GM18508 (cell line): Measurements from ENCODE around the gene HOATZ.

ENCODE experiments used
- ATAC-seq: cut with Tn5 transposase; IDR thresholded peaks from one replicate; pipeline ENCODE4 v1.9.1; 2021; ENCODE audit warnings: moderate number of reproducible peaks; ENCODE audit not compliant: insufficient read depth, unreplicated experiment

Gene HOATZ

GRCh38 chr11:111520560-111520959, 6.0 kb downstream of the HOATZ start:
- no peak for ATAC-seq

GRCh38 chr11:111521135-111521534, 6.6 kb downstream of the HOATZ start:
- no peak for ATAC-seq

- ATAC-seq: no peak
Observed at GRCh38 chr11:111522426-111522825, 7.8 kb downstream of the HOATZ start.

- ATAC-seq: no peak
Observed at GRCh38 chr11:111523343-111523742, 8.8 kb downstream of the HOATZ start.

GRCh38 chr11:111524056-111524455, 9.5 kb downstream of the HOATZ start:
- ATAC-seq: no peak

- no peak for ATAC-seq
Observed at GRCh38 chr11:111525456-111525855, 10.9 kb downstream of the HOATZ start.

- peak; percentile 57 for ATAC-seq
Observed at GRCh38 chr11:111526501-111526900, 11.9 kb downstream of the HOATZ start.

- ATAC-seq: no peak
Observed at GRCh38 chr11:111527279-111527678, 12.7 kb downstream of the HOATZ start.

GRCh38 chr11:111528557-111528956, 14.0 kb downstream of the HOATZ start:
- no peak for ATAC-seq

GRCh38 chr11:111530091-111530490, 15.5 kb downstream of the HOATZ start:
- ATAC-seq: no peak

- ATAC-seq: no peak
Observed at GRCh38 chr11:111531136-111531535, 16.6 kb downstream of the HOATZ start.

GRCh38 chr11:111531687-111532364, 17.2 kb downstream of the HOATZ start:
- ATAC-seq: no peak

- ATAC-seq: no peak
Observed at GRCh38 chr11:111532365-111532709, 17.8 kb downstream of the HOATZ start.

- no peak for ATAC-seq
Observed at GRCh38 chr11:111535281-111535680, 20.7 kb downstream of the HOATZ start.

GRCh38 chr11:111537336-111537860, 22.8 kb downstream of the HOATZ start:
- ATAC-seq: no peak

- no peak for ATAC-seq
Observed at GRCh38 chr11:111538407-111539114, 24.0 kb downstream of the HOATZ start.

- ATAC-seq: no peak
Observed at GRCh38 chr11:111539426-111540113, 25.0 kb downstream of the HOATZ start.

- ATAC-seq: no peak
Observed at GRCh38 chr11:111540114-111540936, 25.7 kb downstream of the HOATZ start, which contains the start of gene LAYN. TSS of gene LAYN (plus strand) at chr11:111540720. CDS start at chr11:111540844, 124 bp downstream.

GRCh38 chr11:111540937-111541253, 26.3 kb downstream of the HOATZ start:
- ATAC-seq: no peak

- no peak for ATAC-seq
Observed at GRCh38 chr11:111541254-111542061, 26.9 kb downstream of the HOATZ start.
